Sigmoid colon (tissue), 7 donors: ENCODE measurements around the gene DOLK. TPM values are rescaled to one million over a fixed set of nuclear protein-coding genes. Genes with fewer than 3 reads are reported as not detected.

Experiments
- DNase-seq: peaks from one replicate; pipeline ENCODE4 v3.0.0-alpha.2; 2019
- H3K27ac ChIP-seq, 4 donors: fragments of 200-600 bp; sonication (generic); one replicate each; pipeline ENCODE4 v1.5.1; 2016 to 2019; ENCODE audit warnings: mild to moderate bottlenecking in 1 of 4
- H3K27me3 ChIP-seq, 3 donors: fragments of 200-600 bp; sonication (generic); one replicate each; pipeline ENCODE4 v1.5.1; 2019; ENCODE audit warnings: mild to moderate bottlenecking in 1 of 3
- H3K36me3 ChIP-seq, 4 donors: fragments of 200-600 bp; sonication (generic); one replicate each; pipeline ENCODE4 v1.5.1; 2016 to 2019
- H3K4me1 ChIP-seq, 4 donors: fragments of 200-600 bp; sonication (generic); one replicate each; pipeline ENCODE4 v1.5.1; 2017 to 2019
- H3K4me3 ChIP-seq, 4 donors: fragments of 200-600 bp; sonication (generic); one replicate each; pipeline ENCODE4 v1.5.1; 2017 to 2019; ENCODE audit warnings: mild to moderate bottlenecking in 2 of 4, moderate library complexity in 1 of 4
- H3K9me3 ChIP-seq, 4 donors: fragments of 200-600 bp in 3 of 4; sonication (generic) in 3 of 4; one replicate each; pipeline versions ENCODE4 v1.5.1 to v1.6.1; 2013 to 2019
- CTCF ChIP-seq, 4 experiments: fragments of 450-650 bp in 3 of 4; fragments of 200-600 bp in 1 of 4; IDR thresholded peaks; one replicate each; pipeline ENCODE4 v1.5.1; 2016 to 2019; ENCODE audit warnings: antibody characterized with exemption in 4 of 4, mild to moderate bottlenecking in 3 of 4, moderate library complexity in 2 of 4
- EP300 ChIP-seq, 4 donors: sonication (generic); formaldehyde crosslinking; IDR thresholded peaks; one replicate each; pipeline ENCODE4 v1.6.1; 2017; ENCODE audit warnings: antibody characterized with exemption in 4 of 4
- POLR2A ChIP-seq, 2 donors: fragments of 450-650 bp; IDR thresholded peaks; one replicate each; pipeline ENCODE4 v1.6.1; 2016; ENCODE audit warnings: antibody characterized with exemption in 2 of 2, mild to moderate bottlenecking in 2 of 2, moderate library complexity in 2 of 2
- POLR2AphosphoS5 ChIP-seq, 4 donors: sonication (generic); formaldehyde crosslinking; IDR thresholded peaks; one replicate each; pipeline ENCODE4 v1.6.1; 2017; ENCODE audit warnings: antibody characterized with exemption in 4 of 4
- WGBS, 2 donors: extraction: QIAGEN DNeasy Blood & Tissue Kit; methylation state at CpG; one replicate each; pipeline ENCODE4 v1.1.7; 2013; 5-methylcytosine and 5-hydroxymethylcytosine counted together
- intact Hi-C: fragments of 100-400 bp; cut with DNase I; formaldehyde crosslinking; loops from one replicate; pipeline ENCODE4 v1.15.1; 2023
- polyA plus RNA-seq, 3 donors: library from polyadenylated mRNA; stranded (reverse); fragments of 200-250 nt; gene quantifications; one replicate each; pipeline ENCODE4 v1.2.3, GENCODE V29; 2013
- total RNA-seq, 4 donors: library from RNA; depleted of rRNA; stranded (reverse); fragments of >200 nt; gene quantifications; one replicate each; pipeline ENCODE4 v1.1.0, GENCODE V29; 2016
- donor health status: healthy with polysubstance abuse.
- donor health status: Bipolar disorder and iron deficiency.
- donor health status: healthy.

The DOLK gene
- total and polyA plus RNA-seq, 7 donors, result 2.4 to 11.4 (median 8.9) TPM

- H3K27me3 ChIP-seq, result no peaks in the 10 kb centered on the region
- peak overlapping the region; percentile 13 to 51 (median 30) for H3K27ac ChIP-seq
- H3K36me3 ChIP-seq, result peaks cover 5 to 66% (median 15%) of the 10 kb centered on the region in 4 donors
- no peak overlapping the region for H3K4me3 ChIP-seq
- 37 to 48% methylated on average over 8 of the region's 8 CpGs for WGBS, 2 donors
- H3K4me1 ChIP-seq, result peaks cover 0 to 32% (median 27%) of the 10 kb centered on the region in 4 donors
- H3K9me3 ChIP-seq, result no peaks in the 10 kb centered on the region
- DNase-seq, result no peak
- intact Hi-C loops, result no loop called here
- TF ChIP-seq POLR2A (IDR thresholded peaks at IDR 0.05) (no peak), CTCF (IDR thresholded peaks at IDR 0.05) (no peak), EP300 (IDR thresholded peaks at IDR 0.05) (no peak), POLR2AphosphoS5 (IDR thresholded peaks at IDR 0.05) (no peak)
Observed at GRCh38 chr9:128899566-128900322, 47.7 kb downstream of the DOLK start.

GRCh38 chr9:128898845-128899565, 48.4 kb downstream of the DOLK start:
- H3K4me3 ChIP-seq, result no peak overlapping the region
- peak overlapping the region; percentile 13 to 51 (median 30) for H3K27ac ChIP-seq
- 81 to 89% methylated on average over 18 of the region's 18 CpGs for WGBS, 2 donors
- H3K9me3 ChIP-seq, result no peaks in the 10 kb centered on the region
- TF ChIP-seq POLR2A (IDR thresholded peaks at IDR 0.05), result no peak
- no peak for TF ChIP-seq POLR2AphosphoS5 (IDR thresholded peaks at IDR 0.05)
- no peak for TF ChIP-seq EP300 (IDR thresholded peaks at IDR 0.05)
- TF ChIP-seq CTCF (IDR thresholded peaks at IDR 0.05), result no peak
- H3K4me1 ChIP-seq, result peaks cover 0 to 32% (median 28%) of the 10 kb centered on the region in 4 donors
- no peaks in the 10 kb centered on the region for H3K27me3 ChIP-seq
- intact Hi-C loops, result no loop called here
- peaks cover 5 to 71% (median 16%) of the 10 kb centered on the region in 4 donors for H3K36me3 ChIP-seq
- no peak for DNase-seq

- Histone ChIP-seq H3K36me3 (peaks cover 5 to 77% (median 18%) of the 10 kb centered on the region in 4 donors), H3K27me3 (no peaks in the 10 kb centered on the region), H3K9me3 (no peaks in the 10 kb centered on the region), H3K27ac (peak overlapping the region in 3 of 4 donors; percentile 13 to 37 (median 24)), H3K4me1 (peaks cover 0 to 36% (median 33%) of the 10 kb centered on the region in 4 donors), H3K4me3 (no peak overlapping the region)
- TF ChIP-seq POLR2A (IDR thresholded peaks at IDR 0.05), result no peak
- no peak for TF ChIP-seq POLR2AphosphoS5 (IDR thresholded peaks at IDR 0.05)
- no peak for TF ChIP-seq EP300 (IDR thresholded peaks at IDR 0.05)
- TF ChIP-seq CTCF (IDR thresholded peaks at IDR 0.05), result no peak
- DNase-seq, result no peak
- intact Hi-C loops, result no loop called here
- 66 to 67% methylated on average over 5 of the region's 5 CpGs for WGBS, 2 donors
Observed at GRCh38 chr9:128898382-128898781, 49.0 kb downstream of the DOLK start.

- H3K27ac ChIP-seq, result peak overlapping the region in 2 of 4 donors; percentile 43 to 99
- intact Hi-C loops, result no loop called here
Observed at GRCh38 chr9:128895556-128895955, 51.8 kb downstream of the DOLK start.

More at GRCh38 chr9:128895556-128895955, 51.8 kb downstream of the DOLK start:
- Histone ChIP-seq H3K27me3 (no peaks in the 10 kb centered on the region), H3K9me3 (no peaks in the 10 kb centered on the region), H3K4me1 (peaks cover 0 to 53% (median 50%) of the 10 kb centered on the region in 4 donors), H3K36me3 (peaks cover 6 to 61% (median 17%) of the 10 kb centered on the region in 4 donors), H3K4me3 (no peak overlapping the region)
- no peak for TF ChIP-seq POLR2AphosphoS5 (IDR thresholded peaks at IDR 0.05)
- TF ChIP-seq EP300 (IDR thresholded peaks at IDR 0.05), result no peak
- no peak for TF ChIP-seq POLR2A (IDR thresholded peaks at IDR 0.05)
- no peak for TF ChIP-seq CTCF (IDR thresholded peaks at IDR 0.05)
- WGBS, 2 donors, result 81 to 88% methylated on average over 4 of the region's 4 CpGs
- DNase-seq, result no peak

Other genes with a start within 250 kb of the DOLK start
- 1 to 10 TPM; 1.6 to 5.5 (median 3.1) TPM for gene PKN3, start 245.1 kb downstream of the DOLK start, total RNA-seq
- 1 to 10 TPM; 1.6 to 7.2 (median 1.8) TPM for gene PKN3, start 245.1 kb downstream of the DOLK start, polyA plus RNA-seq
- gene ZDHHC12, start 223.5 kb downstream of the DOLK start, total RNA-seq, result 10 to 100 TPM; 13.3 to 46.2 (median 15.3) TPM
- 100 to 1,000 TPM in 1 of 3 donors, 10 to 100 TPM in 2; 72.6 to 123 (median 73.9) TPM for gene ZDHHC12, start 223.5 kb downstream of the DOLK start, polyA plus RNA-seq
- gene ZER1, start 175.7 kb downstream of the DOLK start, total RNA-seq, result 10 to 100 TPM; 41.6 to 65.4 (median 51.9) TPM
- 10 to 100 TPM; 30.0 to 37.9 (median 34.8) TPM for gene ZER1, start 175.7 kb downstream of the DOLK start, polyA plus RNA-seq
- 10 to 100 TPM; 13.0 to 25.8 (median 17.8) TPM for gene TBC1D13, start 160.3 kb downstream of the DOLK start, total RNA-seq
- gene TBC1D13, start 160.3 kb downstream of the DOLK start, polyA plus RNA-seq, result 10 to 100 TPM in 2 of 3 donors, 1 to 10 TPM in 1; 9.0 to 18.0 (median 10.4) TPM
- 10 to 100 TPM in 2 of 4 donors, 1 to 10 TPM in 2; 5.9 to 15.7 (median 9.0) TPM for gene ENDOG, start 129.1 kb downstream of the DOLK start, total RNA-seq
- 10 to 100 TPM; 30.6 to 49.0 (median 37.9) TPM for gene ENDOG, start 129.1 kb downstream of the DOLK start, polyA plus RNA-seq
- 10 to 100 TPM; 12.1 to 31.6 (median 25.9) TPM for gene SPOUT1, start 117.8 kb downstream of the DOLK start, total RNA-seq
- gene SPOUT1, start 117.8 kb downstream of the DOLK start, polyA plus RNA-seq, result 10 to 100 TPM in 1 of 3 donors, 1 to 10 TPM in 2; 4.8 to 28.1 (median 5.8) TPM
- 1 to 10 TPM; 3.9 to 8.0 (median 5.2) TPM for gene KYAT1, start 65.7 kb downstream of the DOLK start, total RNA-seq
- gene KYAT1, start 65.7 kb downstream of the DOLK start, polyA plus RNA-seq, result 1 to 10 TPM in 1 of 3 donors, under 1 TPM in 2; 0.60 to 4.5 (median 0.92) TPM
- 10 to 100 TPM; 26.0 to 59.5 (median 37.4) TPM for gene LRRC8A, start 65.5 kb downstream of the DOLK start, total RNA-seq
- 10 to 100 TPM in 1 of 3 donors, 1 to 10 TPM in 2; 4.8 to 25.2 (median 8.8) TPM for gene LRRC8A, start 65.5 kb downstream of the DOLK start, polyA plus RNA-seq
- gene PHYHD1, start 26.6 kb downstream of the DOLK start, total RNA-seq, result 10 to 100 TPM; 15.5 to 30.5 (median 20.1) TPM
- gene PHYHD1, start 26.6 kb downstream of the DOLK start, polyA plus RNA-seq, result 10 to 100 TPM in 1 of 3 donors, 1 to 10 TPM in 2; 1.6 to 13.2 (median 8.1) TPM
- 10 to 100 TPM; 16.6 to 28.8 (median 24.6) TPM for gene NUP188, start 96 bp upstream of the DOLK start, total RNA-seq
- gene NUP188, start 96 bp upstream of the DOLK start, polyA plus RNA-seq, result 10 to 100 TPM in 1 of 3 donors, 1 to 10 TPM in 2; 3.7 to 21.3 (median 5.4) TPM
- 10 to 100 TPM; 66.7 to 78.3 (median 72.9) TPM for gene SH3GLB2, start 80.7 kb upstream of the DOLK start, total RNA-seq
- gene SH3GLB2, start 80.7 kb upstream of the DOLK start, polyA plus RNA-seq, result 100 to 1,000 TPM in 1 of 3 donors, 10 to 100 TPM in 2; 49.7 to 143 (median 62.5) TPM
- 10 to 100 TPM; 18.1 to 30.5 (median 25.1) TPM for gene MIGA2, start 89.0 kb upstream of the DOLK start, total RNA-seq
- 10 to 100 TPM in 1 of 3 donors, 1 to 10 TPM in 2; 8.4 to 44.3 (median 9.9) TPM for gene MIGA2, start 89.0 kb upstream of the DOLK start, polyA plus RNA-seq
- 1 to 10 TPM; 2.3 to 4.3 (median 3.4) TPM for gene DOLPP1, start 133.5 kb upstream of the DOLK start, total RNA-seq
- gene DOLPP1, start 133.5 kb upstream of the DOLK start, polyA plus RNA-seq, result 10 to 100 TPM in 1 of 3 donors, 1 to 10 TPM in 2; 9.0 to 39.4 (median 9.7) TPM
- gene CRAT, start 163.2 kb upstream of the DOLK start, total RNA-seq, result 10 to 100 TPM; 49.6 to 58.8 (median 52.7) TPM
- 10 to 100 TPM; 49.8 to 66.8 (median 58.3) TPM for gene CRAT, start 163.2 kb upstream of the DOLK start, polyA plus RNA-seq
- gene PTPA, start 163.8 kb upstream of the DOLK start, total RNA-seq, result 10 to 100 TPM; 50.2 to 79.5 (median 77.4) TPM
- gene PTPA, start 163.8 kb upstream of the DOLK start, polyA plus RNA-seq, result 100 to 1,000 TPM in 1 of 3 donors, 10 to 100 TPM in 2; 67.3 to 141 (median 88.3) TPM
- 10 to 100 TPM in 2 of 4 donors, 1 to 10 TPM in 2; 4.4 to 17.4 (median 10.2) TPM for gene IER5L, start 230.7 kb upstream of the DOLK start, total RNA-seq
- gene IER5L, start 230.7 kb upstream of the DOLK start, polyA plus RNA-seq, result 1 to 10 TPM; 2.3 to 6.7 (median 6.0) TPM